Colonic mucosa (tissue), 4 donors: ENCODE results near the gene CROCC2. TPM values are rescaled to one million over a fixed set of nuclear protein-coding genes. Genes with fewer than 3 reads are reported as not detected.

Experiments used
- DNase-seq: peaks from one replicate; pipeline ENCODE4 v3.0.0-alpha.2; 2020
- H3K27ac ChIP-seq: fragments of 200-600 bp; one replicate; pipeline ENCODE4 v1.8.0; 2021
- H3K27me3 ChIP-seq: fragments of 200-600 bp; one replicate; pipeline ENCODE4 v1.8.0; 2021
- H3K36me3 ChIP-seq: fragments of 200-600 bp; one replicate; pipeline ENCODE4 v1.8.0; 2021
- H3K4me1 ChIP-seq: fragments of 200-600 bp; one replicate; pipeline ENCODE4 v1.8.0; 2021; ENCODE audit warnings: mild to moderate bottlenecking
- H3K4me3 ChIP-seq: fragments of 200-600 bp; one replicate; pipeline ENCODE4 v1.8.0; 2021
- H3K9ac ChIP-seq, 2 donors: one replicate each; pipeline ENCODE4 v1.7.0; 2013; ENCODE audit warnings: control low read depth in 2 of 2, low read depth in 2 of 2, low read length in 2 of 2
- H3K9me3 ChIP-seq: fragments of 200-600 bp; one replicate; pipeline ENCODE4 v1.8.0; 2021
- intact Hi-C: fragments of 100-400 bp; cut with DNase I; formaldehyde crosslinking; loops from one replicate; pipeline ENCODE4 v1.14.1; 2022
- total RNA-seq, 2 donors: library from RNA; stranded (reverse); fragmentation: NEBNext Ultra II Directional in 1 of 2; extraction: Animal tissue kit (Norgen Biotek cat#: 25700) in 1 of 2; gene quantifications; one replicate each; pipeline ENCODE4 v1.2.1, GENCODE V29; 2021
- TF ChIP-seq, protein P1 (sequence below): fragments of 200-600 bp; IDR thresholded peaks from one replicate; pipeline ENCODE4 v1.8.0; 2022; ENCODE audit warnings: antibody characterized with exemption, mild to moderate bottlenecking
- donor health status: healthy.
- donor health status: DM: no; HTN: no; CAD: no.
- donor health status: DM: no; HTN: no; CAD: no.

Gene CROCC2
- total RNA-seq, 2 donors from 2014 or later, result 0.05 TPM; not detected in 1

DNA sequence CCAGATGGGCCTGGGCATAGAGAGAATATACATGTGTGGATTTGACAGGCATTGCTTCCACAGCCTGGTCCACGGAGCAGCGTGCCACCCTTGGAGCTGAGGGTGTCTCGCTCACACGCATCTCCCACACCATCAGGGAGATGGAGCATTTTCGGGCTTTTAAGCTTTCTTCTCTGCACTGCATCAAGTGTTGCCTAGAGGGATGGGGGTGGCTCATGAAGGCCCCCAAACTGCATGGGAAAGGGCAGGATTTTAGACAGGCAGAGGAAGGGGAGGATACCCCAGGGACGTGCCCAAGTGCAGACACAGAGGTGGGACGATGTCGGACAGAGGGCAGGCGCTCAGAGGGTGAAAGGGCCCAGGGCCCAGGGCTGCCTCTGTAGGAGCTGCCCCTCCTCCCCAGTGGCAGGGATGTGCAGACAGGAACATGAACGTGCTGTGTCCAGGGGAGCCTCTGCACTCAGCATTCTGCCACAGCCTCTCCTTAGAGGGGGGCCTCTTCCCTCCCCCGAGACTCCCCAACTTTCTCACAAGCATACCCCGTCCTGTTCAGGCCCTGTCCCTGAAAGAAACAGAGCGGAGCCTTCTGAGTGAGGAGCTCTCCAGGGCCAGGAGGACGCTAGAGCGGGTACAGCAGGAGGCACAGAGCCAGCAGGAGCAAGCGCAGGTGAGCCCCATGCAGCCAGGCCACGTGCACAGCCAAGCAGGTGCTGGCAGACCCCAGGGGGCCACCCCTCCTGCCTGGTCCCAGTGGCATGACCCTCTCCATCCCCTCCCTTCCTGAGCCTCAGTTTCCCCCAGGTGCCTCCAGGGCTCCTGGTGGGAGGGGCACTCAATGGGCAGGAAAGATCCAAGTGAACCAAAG lies 49.4 kb downstream of the CROCC2 start:
- Histone ChIP-seq H3K4me1 (no peaks in the 10 kb centered on the region), H3K27ac (no peak overlapping the region), H3K27me3 (no peaks in the 10 kb centered on the region), H3K9ac (no peak overlapping the region), H3K4me3 (no peak overlapping the region), H3K9me3 (no peaks in the 10 kb centered on the region), H3K36me3 (no peaks in the 10 kb centered on the region)
- TF ChIP-seq, protein P1, sequence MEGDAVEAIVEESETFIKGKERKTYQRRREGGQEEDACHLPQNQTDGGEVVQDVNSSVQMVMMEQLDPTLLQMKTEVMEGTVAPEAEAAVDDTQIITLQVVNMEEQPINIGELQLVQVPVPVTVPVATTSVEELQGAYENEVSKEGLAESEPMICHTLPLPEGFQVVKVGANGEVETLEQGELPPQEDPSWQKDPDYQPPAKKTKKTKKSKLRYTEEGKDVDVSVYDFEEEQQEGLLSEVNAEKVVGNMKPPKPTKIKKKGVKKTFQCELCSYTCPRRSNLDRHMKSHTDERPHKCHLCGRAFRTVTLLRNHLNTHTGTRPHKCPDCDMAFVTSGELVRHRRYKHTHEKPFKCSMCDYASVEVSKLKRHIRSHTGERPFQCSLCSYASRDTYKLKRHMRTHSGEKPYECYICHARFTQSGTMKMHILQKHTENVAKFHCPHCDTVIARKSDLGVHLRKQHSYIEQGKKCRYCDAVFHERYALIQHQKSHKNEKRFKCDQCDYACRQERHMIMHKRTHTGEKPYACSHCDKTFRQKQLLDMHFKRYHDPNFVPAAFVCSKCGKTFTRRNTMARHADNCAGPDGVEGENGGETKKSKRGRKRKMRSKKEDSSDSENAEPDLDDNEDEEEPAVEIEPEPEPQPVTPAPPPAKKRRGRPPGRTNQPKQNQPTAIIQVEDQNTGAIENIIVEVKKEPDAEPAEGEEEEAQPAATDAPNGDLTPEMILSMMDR, result no peak
- intact Hi-C loops, result no loop called here
- peak; percentile 14 for DNase-seq

DNA sequence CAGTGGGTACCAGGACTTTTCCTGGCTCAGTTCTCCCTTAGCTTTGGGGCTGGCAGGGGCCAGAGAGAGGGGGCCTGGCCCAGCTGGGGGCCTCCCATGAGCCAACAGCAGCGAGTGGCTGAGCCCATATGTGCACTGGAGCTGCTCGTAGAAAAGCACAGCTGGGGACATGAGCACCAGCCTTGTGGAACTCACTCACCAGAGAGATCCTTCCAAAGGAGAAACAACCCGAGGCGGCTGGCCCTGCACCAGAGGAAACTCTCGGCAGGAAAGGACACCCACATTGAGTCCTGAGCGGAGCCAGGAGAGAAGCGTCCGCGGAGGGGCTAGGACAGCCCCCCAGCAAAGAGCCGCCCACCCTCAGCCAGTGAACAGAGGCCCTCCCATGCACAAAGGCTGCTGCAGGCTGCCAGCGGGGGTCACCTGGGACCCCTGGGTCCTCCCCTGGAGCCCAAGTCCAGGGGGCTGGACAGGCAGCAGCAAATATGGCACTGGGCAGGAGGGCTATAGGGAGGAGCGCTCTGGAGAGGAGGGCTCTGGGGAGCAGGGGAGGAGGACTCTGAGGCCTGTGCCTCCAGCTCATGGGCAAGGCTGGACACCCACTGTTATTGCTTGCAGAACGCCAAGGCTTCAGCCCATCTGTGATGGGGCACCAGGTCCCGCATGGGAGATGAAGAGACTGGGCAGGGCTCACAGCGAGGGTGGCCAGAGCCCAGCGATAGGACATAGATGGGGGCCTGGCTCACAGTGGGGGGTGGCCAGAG lies 50.2 kb downstream of the CROCC2 start:
- Histone ChIP-seq H3K4me3 (no peak overlapping the region), H3K27ac (no peak overlapping the region), H3K9me3 (no peaks in the 10 kb centered on the region), H3K27me3 (no peaks in the 10 kb centered on the region), H3K9ac (no peak overlapping the region), H3K36me3 (no peaks in the 10 kb centered on the region), H3K4me1 (no peaks in the 10 kb centered on the region)
- intact Hi-C loops, result no loop called here
- no peak for DNase-seq
- TF ChIP-seq, protein P1, result no peak

DNA sequence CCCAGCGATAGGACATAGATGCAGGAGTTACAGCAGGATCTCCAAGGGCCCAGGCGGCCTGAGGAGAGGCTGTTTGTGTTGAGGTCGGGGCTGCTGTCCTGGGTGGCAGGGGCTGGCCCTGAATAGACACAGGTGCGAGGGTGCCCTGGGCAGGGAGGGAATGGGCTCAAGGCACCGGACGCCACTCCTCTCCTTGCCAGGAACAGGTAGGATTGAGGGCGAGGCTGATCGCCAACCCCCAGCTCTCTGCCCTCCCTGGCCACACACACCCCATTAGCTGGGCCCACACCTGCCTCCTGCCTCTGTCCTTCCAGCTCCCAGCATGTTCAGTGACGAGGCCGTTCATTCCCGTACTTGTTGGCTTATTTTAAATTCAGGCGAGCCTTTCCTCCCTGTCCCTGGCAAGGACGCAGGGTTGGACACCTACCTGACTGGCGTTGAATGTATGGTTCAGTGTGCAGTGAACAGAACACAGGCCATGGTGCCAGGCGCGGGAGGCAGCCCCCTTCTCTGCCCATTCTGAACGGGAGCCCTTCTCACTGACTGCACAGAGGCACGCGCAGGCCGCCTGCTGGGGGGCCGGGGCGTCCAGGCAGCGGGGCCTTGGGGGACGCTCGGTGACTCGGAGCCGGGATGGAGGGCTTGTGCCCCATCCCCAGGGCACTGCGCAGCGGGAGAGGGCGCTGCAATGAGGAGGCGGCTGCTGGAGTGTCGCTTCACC lies 51.0 kb downstream of the CROCC2 start:
- Histone ChIP-seq H3K27me3 (no peaks in the 10 kb centered on the region), H3K9me3 (no peaks in the 10 kb centered on the region), H3K27ac (no peak overlapping the region), H3K9ac (no peak overlapping the region), H3K36me3 (no peaks in the 10 kb centered on the region), H3K4me1 (no peaks in the 10 kb centered on the region), H3K4me3 (no peak overlapping the region)
- intact Hi-C loops, result no loop called here
- TF ChIP-seq, protein P1, result no peak
- no peak for DNase-seq

DNA sequence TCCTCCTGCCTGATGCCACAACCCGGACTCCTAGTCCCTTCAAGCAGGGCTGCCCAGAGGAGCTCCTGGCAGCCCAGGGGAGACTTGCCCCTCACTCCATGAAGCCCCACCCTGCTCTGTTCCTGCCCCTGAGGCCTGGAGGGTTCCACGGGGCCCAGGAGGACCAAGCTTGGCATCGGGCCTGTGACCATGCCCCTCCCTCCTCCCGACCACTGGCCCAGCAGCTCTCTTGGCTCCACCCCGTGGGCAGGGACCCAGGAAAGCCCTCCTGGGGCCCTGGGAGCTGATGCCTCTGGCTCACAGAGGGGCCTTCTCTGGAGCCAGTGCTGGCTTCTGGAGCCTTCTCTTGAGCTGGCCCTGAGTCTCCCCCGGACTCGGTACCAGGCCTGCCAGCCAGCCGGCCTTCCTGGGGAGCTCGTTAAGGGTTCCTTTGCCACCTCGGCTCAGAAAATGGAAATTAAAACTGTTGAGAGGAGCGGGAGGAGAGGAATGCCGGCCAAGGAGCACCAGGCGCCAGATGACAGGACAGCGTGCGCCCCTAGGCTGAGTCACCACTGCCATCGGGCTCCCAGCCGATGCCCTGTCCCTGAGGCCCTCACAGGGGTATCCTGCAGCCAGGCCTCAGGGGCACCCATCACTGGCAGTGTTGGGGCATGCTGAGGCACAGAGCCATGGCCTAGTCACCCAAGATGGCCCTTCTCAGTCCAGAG lies 51.7 kb downstream of the CROCC2 start:
- Histone ChIP-seq H3K4me1 (no peaks in the 10 kb centered on the region), H3K27me3 (no peaks in the 10 kb centered on the region), H3K9me3 (no peaks in the 10 kb centered on the region), H3K4me3 (no peak overlapping the region), H3K27ac (no peak overlapping the region), H3K9ac (no peak overlapping the region), H3K36me3 (no peaks in the 10 kb centered on the region)
- intact Hi-C loops, result no loop called here
- peak; percentile 22 for DNase-seq
- TF ChIP-seq, protein P1, result no peak
